NCI-H226 (cell line): Measurements from ENCODE around the gene PIP4K2C.

Source experiments
- DNase-seq: peaks from one replicate; pipeline ENCODE4 v3.0.0-alpha.2; 2015

PIP4K2C gene

DNA sequence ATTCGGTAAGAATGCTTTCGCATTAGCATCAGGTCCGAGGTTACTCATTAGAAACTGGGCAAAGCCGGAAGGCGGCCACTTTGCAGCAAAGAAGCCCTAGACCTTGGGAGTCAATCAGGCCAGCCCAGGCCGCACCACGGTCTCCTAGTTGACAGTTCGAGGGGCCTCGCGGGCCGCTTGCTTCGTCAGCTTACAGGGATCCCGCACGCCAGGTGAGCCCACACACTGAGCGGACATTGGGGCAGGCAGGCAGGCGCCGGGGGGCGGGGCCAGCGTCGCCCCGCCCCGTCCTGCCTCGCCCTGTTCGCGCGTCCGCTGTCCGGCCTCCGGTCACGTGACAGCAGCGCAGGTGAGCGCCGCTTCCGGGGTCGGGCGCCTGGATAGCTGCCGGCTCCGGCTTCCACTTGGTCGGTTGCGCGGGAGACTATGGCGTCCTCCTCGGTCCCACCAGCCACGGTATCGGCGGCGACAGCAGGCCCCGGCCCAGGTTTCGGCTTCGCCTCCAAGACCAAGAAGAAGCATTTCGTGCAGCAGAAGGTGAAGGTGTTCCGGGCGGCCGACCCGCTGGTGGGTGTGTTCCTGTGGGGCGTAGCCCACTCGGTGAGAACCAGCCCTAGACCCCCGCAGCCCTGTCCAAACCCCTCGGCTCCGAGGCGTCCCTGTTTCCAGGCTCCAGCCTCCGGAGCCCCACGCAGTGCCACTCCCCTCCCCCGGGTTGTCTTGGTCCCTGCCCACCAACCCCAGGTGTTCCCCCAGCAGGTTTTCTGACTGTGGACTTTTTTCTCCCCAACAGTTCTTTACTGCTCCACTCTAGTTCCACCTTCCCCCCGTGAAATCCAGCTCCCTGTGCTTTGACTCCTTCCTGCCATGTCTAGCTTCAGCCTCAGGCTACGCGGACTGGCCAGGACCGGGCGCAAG is at the start of gene PIP4K2C:
PIP4K2C (plus strand) TSS at position 329 of the 918 bp plus-strand sequence; CDS start at position 427, 98 bp downstream.
- DNase-seq = peak; percentile 89

DNA sequence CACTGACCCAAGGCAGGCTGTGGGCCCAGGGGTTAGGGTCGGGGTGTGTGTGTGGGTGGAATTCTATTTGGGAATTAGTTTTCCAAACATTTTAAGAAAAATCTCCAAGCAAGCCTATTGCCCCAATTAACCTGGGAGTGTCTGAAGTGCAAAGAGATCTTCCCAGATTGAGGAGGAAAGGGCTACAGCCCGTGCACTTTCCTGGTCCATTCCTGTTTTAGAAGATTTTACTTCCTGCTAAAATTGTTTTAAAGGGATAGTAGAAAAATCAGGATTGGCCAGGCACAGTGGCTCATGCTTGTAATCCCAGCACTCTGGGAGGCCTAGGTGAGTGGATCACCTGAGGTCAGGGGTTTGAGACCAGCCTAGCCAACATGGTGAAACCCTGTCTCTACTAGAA is 49.3 kb upstream of the PIP4K2C start:
- DNase-seq = no peak

DNA sequence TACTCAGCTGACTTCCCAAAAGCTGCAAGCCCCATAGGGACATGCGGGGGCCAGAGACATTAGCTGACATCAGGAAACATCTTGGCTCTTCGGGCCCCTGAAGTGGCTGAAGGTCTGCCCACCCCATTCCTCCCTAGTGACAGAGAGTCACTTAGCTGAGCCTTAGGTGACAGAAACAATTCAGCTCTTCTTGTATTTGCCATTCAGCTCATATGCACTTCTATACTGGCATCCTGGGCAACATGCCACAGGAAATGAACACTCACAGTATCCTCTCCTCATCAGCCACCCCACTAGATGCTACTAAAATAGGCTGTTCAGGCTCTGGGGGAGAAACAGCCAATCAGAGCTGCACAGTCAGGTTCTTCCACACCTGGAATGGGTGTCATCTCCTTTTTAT is 47.4 kb upstream of the PIP4K2C start:
- DNase-seq = peak; percentile 33

DNA sequence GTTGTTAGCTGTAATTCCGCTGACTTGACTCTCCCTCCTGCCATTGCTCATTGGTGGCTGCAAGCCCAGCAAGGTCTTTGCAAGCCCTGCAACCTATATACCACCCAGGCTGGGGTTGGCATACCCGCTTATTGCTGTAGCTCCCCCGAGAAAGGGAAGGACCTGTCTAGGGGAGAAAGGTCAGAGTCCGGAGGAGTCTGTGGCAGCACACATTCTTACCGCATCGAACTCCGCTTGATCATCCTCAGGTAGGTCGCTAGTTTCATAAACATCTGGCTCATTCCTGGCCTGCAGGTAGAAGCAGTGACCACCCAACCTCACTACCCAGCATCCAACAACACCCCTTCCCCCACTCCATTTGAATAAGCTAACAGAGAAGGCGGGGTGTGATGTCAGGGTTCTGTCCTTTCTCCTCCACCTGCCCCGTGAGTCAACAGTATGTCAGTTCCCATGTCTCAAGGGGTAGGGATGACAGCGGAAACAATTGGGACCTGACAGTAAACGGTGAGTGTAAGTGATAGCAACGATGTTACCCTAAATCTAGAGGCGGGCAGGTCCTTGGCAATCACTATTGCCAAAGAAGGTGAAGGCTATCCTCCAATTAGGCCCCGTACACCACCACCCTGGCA is 45.1 kb upstream of the PIP4K2C start:
- no peak for DNase-seq

DNA sequence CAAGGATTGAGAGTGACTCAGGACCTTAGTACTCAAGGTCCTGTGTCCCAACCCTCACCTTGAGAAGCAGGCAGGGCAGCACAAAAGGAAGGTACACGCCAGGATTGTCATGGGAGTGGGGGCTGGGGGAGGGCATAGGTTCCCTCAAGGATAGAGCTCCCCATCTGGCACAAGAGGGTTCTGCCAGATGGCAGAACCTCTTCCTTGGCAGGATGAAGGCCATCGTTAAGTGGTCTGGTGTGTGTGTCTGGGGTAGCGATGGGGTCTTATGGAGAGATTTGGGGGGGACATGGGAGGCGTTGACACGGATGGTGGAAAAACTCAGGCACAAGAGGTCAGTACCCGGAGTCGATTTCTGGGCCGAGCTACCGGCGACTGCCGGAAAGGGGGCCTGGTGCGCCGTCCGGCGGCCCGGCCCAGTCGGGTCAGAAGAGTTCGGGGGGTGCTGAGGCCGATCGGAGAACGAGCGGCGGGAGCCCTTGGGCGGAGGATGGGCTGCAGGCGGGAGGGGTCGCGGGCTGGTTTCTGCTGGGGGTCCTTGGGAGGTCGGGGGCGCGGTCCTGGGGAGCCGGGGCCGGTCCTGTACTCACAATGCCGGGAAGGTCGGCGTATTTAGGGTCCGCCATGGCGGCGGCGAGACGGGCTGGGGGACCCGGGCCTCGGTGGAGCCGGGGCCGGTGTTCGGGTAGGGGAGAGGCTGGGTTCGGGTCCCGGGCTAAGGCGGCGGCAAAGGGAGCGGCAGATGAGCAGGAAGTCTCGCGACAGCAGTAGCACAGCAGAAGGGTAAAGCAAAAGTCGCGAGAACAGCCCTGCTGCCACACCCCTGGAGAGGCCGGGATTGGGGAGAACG is 44.3 kb upstream of the PIP4K2C start, which contains the start of gene DCTN2:
DCTN2 (minus strand) TSS at position 755 of the 850 bp plus-strand sequence; CDS start at position 626, 129 bp downstream.
- DNase-seq = peak; percentile 99

DNA sequence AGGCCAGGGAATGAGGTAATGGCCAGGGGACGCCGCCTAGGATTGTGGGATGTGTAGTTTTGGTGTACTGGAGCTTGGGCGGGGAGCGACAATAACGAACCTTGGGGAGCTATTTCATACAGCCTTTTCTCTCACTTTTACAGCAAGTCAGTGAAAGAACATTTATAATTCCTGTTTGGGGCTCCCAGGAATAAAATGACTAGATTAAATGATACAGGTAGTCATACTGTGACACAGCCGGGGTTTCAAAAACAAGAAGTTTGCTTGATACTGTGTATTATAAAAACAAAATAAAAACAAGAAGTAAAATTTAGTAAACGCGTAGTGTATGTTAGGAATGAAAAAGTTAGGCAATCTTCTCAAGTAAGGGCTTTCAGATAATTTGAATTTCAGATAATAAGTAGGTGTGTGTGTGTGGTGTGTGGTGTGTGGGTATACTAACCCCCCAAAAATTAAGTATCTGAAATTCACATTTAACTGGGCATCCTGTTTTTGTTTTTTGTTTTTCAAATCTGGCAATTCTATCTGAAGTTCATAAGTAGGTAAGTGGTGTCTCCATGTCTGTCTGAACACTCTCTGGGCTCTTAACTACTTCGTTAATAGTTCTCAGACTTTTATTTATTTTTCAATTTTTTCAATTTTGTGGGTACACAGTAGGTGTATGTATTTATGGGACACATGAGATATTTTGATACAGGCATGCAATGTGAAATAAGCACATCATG is 43.5 kb upstream of the PIP4K2C start:
- DNase-seq = no peak

DNA sequence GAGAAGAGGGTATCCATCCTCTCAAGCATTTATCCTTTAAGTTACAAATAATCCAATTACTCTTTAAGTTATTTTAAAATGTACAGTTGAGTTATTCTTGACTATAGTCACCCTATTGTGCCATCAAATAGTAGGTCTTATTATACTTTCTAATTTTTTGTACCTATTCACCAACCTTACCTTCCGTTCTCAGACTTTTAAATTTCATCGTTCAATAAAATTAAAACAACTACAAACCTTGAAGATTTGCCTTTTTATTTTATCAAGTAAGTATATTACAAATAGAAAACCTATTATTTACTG is 43.0 kb upstream of the PIP4K2C start:
- DNase-seq = no peak

DNA sequence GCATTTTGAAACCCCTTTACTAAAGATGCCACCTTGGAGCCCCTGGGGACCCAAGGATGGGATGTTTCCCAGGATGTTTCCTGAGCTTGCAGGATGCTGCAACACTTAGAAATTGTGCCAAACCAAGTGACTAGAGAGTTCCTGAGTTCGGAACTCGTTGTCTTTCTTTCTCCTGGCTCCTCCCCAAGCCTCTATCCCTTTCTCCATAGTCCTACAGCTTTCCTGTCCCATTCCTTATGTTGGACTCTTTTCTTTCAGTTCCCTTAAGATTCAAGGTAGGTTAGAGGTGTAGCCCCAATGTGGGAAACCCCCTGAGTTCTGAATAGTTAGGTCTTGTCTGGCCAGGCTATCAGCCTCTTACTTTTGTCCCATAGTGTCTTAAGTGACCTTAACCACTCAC is 42.5 kb upstream of the PIP4K2C start:
- DNase-seq = no peak

DNA sequence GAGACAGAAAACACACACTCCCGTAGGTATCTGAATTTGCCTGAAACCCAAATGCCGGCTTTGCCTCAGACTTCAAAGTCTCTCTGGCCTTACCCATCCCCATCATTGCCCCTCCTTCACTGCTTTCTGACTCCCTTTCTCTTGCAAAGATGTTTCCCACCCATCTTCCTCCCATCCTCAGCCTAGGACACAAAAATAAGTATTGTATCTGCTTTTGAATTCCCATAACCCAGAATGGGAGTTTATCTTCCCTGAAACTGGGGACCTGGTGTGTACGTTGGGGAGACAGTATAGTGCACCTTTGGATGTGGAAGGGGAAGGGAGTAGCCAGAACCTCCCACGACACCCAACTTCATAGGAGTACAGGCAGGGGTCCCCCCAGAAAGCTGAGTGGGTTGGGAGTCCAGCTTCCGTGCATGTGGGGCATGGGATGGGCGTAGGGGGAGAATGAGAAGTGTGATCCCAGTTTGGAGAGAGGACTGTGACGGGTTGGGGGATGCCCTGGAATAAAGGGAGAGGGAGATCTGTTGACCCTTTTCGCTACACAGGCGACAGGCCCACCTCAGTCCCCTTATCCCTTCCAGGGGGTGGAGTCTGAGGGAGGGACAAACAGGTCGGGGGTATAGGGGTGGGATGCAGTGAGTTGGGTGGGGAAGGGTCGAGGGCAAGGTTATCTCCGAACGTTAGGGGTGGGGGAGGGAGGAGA is 41.6 kb upstream of the PIP4K2C start:
- no peak for DNase-seq

DNA sequence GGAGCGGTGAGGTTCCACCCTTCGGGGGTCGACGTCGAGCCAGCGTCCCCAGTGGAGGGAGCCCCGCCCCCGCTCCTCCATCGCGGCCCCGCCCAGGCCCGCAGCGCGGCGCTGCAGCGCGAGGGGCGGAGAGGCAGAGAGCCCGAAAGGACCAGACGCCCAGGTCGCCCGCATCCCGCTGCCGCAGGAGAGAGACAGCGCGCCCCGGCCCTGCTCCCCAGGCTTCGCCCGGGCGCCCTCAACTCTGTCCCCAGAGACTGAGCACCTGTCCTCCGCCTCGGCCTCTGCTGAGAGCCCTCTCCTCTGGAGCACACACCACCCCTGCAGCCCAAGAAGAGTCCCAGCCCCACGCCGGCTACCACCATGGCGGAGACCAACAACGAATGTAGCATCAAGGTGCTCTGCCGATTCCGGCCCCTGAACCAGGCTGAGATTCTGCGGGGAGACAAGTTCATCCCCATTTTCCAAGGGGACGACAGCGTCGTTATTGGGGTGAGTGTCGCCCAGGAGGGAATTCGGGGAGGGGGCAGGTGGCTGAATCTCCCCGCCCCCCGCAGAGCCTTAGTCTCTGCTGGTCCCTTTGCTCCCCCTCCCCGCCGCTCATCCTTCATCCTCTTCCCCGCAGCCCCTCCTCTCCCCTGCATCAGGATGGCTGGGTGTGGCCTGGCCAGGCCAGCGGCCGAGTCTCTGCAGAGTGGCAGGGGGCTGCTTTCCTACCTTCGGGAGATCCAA is 40.9 kb upstream of the PIP4K2C start, which contains the start of gene KIF5A:
KIF5A (plus strand) TSS at position 136 of the 732 bp plus-strand sequence; CDS start at position 364, 228 bp downstream.
- no peak for DNase-seq

DNA sequence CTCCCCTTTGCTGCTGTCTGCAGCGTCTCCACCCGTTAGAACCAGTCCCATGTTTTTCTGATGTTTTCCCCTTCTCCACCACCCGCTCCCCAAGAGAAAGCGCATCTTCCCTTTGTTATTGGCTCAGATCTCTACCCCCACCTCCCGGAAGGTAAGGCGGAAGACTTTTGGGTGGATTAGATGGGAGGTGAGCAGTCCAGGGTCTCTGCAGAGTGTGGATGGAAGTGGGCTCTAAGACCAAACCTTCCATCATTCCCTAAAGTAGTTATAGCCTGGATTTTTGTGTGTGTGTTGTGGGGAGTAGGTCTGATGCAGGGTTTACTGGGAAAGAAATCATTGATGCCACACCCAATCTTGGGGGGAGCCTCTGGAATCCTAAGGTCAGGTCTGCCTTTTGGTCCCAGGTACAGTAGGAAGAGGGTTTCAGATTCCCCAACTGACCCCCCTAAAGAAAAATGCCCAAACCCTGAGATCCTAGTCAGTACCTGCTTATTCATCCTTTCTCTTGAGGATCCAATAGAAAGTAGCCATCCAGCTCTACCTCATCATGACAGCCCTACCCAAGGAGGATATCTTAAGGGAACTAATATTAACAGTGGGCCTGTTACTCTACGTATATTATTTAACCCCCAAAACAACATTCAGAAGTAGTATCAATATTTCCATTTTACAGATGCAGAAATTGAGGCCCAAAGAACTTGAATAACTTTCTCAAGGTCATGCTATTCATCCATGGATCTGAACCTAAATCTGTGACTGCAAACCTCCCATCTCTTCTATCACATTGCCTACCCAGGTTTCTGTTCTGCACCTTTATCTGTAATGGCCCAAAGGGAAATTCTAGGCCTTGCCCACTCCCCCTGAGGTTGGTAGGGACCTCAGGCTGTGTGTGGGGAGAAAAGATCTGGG is 40.1 kb upstream of the PIP4K2C start:
- no peak for DNase-seq

DNA sequence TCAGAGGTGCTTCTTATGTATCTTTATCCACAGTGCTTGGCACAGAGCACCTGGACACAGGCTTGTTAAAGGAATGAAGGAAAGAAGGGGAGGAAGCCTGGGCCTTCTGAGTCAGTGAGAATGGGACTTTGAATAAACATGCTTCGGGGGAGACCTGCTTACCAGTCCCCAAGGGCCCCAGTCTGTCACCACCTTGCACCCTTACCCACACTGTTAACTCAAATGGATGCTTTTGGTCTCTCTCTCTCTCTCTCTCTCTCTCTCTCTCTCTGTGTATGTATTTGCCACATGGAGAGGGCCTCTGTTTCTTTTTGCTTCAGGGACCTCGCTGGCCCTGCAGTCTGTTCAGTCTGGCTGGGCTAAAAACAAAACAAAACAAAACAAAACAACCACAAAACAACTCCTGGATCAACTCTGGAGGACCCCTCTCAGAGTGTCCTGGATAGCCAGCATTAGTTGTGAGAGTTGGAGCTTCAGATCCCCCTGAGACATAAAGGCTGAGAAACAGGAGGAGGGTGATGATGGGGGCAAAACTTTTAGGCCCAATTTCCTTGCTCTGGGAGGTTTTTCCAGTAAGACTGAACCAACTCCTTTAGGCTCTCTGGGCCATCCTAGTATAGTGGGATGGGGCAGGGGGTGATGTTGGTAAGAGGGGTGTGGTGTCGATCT is 39.2 kb upstream of the PIP4K2C start:
- DNase-seq = no peak

DNA sequence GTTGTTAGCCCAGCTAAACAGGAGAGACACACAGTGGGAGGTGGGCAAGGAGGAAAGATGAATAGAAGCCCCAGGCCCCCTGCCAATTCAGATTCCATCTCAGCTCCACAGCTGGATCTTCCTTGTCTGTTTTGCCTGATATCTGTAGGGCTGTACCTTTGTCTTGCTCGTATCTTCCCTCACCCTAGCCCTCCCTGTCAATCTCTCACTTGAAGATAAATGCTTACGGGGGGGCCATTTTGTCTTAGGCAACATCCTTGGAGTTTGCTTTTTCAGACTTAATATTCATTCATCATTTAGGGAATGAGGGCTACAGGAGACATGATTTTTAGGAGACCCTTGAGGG is 38.7 kb upstream of the PIP4K2C start:
- no peak for DNase-seq

DNA sequence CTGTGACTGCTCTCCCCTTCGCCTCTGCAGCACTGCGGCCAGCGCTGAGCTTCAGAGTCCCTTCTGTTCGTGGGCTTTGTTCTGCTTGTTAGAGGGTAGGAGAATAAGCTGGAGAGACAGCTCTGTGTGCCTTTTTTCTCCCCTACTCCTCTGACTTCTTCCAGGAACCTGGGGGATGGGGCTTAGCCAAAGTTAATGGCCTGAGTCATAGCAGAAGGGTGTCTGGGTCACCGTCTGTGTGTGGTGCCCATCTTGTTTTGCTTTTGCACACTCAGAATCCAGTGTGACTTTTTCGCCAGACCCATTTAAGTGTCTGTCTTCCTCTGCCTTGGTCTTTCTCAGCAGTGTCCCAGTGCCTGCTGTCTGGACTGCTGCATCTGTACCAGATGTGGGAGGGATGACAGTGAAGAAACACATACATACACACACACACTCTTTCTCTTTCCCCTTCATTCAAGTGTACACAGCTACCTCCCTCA is 38.1 kb upstream of the PIP4K2C start:
- no peak for DNase-seq

DNA sequence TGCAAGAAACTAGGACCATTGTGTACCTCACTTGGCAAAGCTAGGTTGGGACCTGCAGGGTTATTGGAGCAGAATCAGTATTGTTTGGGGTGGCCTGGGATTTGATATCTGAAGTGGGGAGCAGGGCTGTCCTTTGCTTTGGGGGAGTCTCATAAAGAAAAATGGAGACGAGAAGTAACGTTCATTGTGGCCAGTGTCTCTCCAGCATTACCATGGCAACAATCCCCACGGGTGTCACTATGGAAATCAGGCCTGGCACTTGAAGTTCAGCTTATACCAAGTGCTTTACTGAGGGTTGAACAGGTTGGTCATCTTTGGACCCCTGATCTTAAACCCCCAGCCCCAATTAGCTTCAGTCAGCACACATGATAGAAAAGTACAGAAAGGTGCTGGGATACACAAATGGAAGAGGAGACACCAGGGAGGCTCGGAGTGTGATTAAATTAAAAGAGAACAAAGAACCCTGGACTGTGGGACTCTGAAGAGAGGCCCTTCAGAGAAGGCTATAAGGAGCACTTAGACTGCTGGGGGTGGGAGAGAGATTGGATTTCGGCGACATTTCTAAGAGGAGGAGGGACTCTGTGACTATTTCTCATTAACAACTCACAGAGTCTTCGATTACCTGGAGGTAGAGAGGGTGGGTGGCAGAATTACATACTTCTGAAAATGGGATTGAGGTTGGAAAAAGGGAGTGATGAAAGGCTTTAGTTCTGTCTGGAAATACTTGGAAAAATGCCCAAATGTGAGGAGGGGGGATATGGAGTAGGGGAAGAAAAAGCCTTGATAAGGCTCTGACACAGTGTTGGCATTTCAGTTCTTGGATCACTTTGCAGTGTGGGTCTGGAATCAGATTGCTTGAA is 37.4 kb upstream of the PIP4K2C start:
- no peak for DNase-seq

DNA sequence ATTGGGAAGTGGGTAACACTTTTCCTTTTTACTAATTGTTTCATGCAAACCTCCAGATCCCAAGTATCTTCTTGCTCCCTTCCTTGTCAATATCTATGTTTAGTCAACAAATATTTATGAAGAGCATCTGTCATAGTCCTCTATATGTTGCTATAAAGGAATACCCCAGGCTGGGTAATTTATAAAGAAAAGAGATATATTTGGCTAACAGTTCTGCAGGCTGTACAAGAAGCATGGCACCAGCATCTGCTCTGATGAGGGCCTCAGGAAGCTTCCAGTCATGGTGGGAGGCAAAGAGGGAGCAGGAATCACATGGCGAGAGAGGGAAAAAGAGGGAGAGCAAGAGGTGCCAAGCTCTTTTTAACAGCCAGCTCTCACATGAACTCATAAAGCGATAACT is 36.5 kb upstream of the PIP4K2C start:
- DNase-seq = no peak

DNA sequence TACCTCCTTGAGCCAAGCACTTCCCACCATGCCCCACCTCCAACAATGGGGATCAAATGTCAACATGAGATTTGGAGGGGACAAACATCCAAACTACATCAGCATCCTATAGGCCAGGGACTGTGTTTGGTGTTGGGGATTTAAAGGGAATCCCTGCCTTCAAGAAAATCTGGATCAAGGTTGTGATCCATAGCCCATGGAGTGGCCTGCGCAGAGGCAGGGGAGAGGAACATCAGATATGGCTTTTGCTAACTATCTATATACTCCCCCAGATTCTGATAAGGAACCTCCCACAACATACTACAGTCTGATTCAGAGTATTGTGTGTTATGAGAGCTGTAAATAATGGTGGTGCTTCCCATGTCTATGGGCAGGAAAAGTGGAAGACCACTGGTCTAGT is 36.1 kb upstream of the PIP4K2C start:
- no peak for DNase-seq

DNA sequence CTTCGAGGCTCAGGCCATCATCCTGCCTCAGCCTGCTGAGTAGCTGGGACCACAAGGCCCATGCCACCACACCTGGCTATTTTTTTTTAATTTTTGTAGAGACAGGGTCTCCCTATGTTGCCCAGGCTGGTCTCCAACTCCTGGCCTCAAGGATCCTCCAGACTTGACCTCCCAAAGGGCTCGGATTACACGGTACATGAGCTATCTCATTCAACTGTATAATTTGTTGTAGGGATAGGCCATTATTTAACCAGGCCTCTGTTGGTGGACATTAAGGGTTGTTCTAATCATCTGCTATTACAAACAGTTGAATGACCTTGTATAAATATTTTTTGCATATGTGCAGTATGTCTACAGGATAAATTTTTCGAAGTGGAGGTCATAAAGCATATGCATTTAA is 32.1 kb upstream of the PIP4K2C start:
- no peak for DNase-seq
